ENCODE data around the gene ZCCHC10.
"Not testable (repeated sequence)": the region's sequence is repeated elsewhere in the genome, so short reads cannot be mapped to it uniquely, and the experiment has no call there.

Gene ZCCHC10

GRCh38 chr5:132979367-132979940 is 46.9 kb downstream of the ZCCHC10 start:
- DNase-seq (ENCODE audit: low spot score) = no peak

DNA sequence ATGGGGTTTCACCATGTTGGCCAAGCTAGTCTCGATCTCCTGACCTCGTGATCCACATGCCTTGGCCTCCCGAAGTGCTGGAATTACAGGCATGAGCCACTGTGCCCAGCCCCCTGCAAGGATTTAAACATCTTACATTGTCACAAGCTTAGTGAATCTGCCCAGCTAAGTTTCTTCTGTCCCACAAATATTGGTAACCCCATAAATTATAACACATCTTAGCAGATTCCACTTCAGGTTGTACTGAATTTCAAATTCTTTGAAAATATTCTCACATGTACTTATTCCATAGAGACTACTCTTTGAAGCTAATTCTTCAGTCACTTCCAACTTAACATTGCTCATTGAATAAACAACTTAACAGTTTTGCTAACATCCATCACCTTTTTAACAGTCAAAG is 49.5 kb downstream of the ZCCHC10 start:
- DNase-seq (ENCODE audit: low spot score) = no peak

- not testable (repeated sequence) for DNase-seq (ENCODE audit: low spot score)
Observed at GRCh38 chr5:132972436-132972828, 53.9 kb downstream of the ZCCHC10 start.

GRCh38 chr5:132971483-132972435 is 54.6 kb downstream of the ZCCHC10 start:
- no peak for DNase-seq (ENCODE audit: low spot score)

GRCh38 chr5:132965120-132965519 is 61.2 kb downstream of the ZCCHC10 start:
- no peak for DNase-seq (ENCODE audit: low spot score)

DNA sequence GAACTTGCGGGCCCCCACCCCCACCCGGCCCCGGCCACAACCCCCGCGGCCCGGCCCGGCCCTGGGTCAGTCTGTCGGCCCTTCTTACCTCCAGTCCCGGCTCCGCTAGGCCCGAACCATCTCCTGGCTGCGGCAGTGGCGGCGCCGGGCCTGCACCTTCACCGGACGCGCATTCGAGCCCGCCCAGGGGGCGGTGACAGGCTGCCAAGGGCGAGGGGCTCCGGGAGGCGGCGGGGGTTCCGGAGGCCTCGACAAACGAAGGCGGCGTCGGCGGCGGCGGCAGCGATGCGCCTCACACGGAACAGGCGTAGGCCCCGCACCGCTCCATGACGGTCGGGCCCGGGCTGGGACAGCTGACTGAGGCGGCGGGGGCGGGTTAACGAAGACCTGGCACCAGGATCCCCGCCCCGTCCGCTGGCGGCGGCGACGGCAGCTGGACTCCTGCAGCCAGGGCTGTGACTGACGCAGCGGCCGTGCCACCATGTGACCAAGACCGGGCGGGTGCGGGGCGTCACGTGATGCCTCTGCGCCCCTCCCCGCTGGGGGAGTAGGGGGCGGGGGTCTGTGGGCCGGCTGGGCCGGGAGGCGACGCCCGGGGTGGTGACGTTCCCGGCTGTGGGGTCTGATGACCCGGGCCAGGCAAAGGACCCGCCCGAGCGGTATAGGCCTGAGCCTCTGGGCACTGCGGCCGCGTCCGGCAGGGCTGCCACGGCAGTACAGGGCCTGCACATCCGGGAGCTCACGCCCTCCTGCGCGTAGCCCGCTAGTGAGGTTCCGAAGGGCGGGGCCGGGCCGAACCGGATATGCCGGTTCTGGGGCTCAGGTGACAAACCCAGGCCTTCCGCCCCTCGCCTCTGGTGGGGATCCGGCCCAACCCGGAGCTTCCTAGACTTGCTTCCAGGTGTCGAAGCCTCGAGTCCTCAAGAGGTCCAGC is 62.9 kb downstream of the ZCCHC10 start, which contains the start of gene AFF4:
Gene AFF4 (minus strand): TSS at position 464 of the 934 bp plus-strand sequence. CDS start 26,445 bp downstream, outside the sequence.
- DNase-seq (ENCODE audit: low spot score) = peak; percentile 95

GRCh38 chr5:132962429-132963021 is 63.8 kb downstream of the ZCCHC10 start:
- DNase-seq (ENCODE audit: low spot score) = peak; percentile 54

DNA sequence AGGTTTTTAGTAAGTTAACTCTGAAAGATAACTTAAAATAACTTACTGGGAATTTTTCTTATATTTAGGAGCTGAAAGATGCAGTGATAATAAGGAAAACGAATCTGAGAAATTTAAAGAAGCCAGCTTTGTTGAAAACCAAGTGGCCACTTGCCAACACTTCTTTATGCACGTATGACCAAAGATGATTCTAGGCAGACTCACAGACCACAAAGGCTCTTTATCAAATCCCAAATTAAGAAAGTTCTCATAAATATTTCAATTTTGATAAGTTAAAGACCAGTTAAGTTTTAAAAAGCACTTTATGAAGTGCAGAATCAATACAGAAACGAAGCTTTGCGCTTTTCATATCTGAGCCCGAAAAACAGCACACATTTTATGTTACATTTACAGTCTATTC is 64.5 kb downstream of the ZCCHC10 start:
- no peak for DNase-seq (ENCODE audit: low spot score)

- DNase-seq (ENCODE audit: low spot score) = not testable (repeated sequence)
Observed at GRCh38 chr5:132961123-132961815, 65.1 kb downstream of the ZCCHC10 start.

DNA sequence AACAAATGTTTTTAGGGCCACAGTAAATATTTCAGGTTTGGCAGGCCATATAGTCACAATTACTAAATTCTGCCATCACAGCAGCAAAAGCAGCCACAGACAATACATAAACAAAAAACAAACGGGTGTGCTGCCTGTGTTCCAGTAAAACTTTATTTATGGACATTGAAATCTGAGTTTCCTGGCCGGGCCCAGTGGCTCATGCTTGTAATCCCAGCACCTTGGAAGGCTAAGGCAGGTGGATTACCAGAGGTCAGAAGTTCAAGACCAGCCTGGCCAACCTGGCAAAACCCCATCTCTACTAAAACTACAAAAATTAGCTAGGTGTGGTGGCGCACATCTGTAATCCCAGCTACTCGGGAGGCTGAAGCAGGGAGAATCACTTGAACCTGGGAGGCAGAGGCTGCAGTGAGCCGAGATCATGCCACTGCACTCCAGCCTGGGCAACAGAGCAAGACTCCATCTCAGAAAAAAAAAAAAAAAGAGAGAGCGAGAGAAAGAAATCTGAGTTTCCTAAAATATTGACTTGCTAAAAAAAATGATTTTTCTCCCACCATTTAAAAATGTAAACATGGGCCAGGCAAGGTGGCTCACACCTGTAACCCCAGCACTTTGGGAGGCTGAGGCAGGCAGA is 70.1 kb downstream of the ZCCHC10 start:
- not testable (repeated sequence) for DNase-seq (ENCODE audit: low spot score)

- no peak for DNase-seq (ENCODE audit: low spot score)
Observed at GRCh38 chr5:132953710-132954109, 72.6 kb downstream of the ZCCHC10 start.

- DNase-seq (ENCODE audit: low spot score) = no peak
Observed at GRCh38 chr5:132952829-132953228, 73.5 kb downstream of the ZCCHC10 start.

DNA sequence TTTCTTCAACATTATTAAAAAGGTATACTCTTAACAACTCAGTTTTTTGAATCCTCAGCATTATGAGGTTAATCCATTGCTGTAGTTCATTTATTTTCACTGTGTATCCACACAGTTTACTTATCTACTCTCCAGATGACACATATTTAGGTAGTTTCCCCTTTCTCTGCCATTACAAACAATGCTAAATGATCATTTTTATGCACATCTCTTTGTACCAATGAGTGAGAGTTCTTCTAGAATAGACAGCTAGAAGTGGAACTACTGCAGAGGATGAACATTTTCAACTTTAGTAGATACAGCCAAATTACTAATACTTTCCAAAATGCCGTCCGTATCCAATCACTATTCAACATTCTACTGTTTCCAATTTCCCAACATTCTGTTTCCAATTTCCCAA is 74.5 kb downstream of the ZCCHC10 start:
- no peak for DNase-seq (ENCODE audit: low spot score)

GRCh38 chr5:132949136-132949535 is 77.2 kb downstream of the ZCCHC10 start:
- no peak for DNase-seq (ENCODE audit: low spot score)

- peak; percentile 26 for DNase-seq (ENCODE audit: low spot score)
Observed at GRCh38 chr5:132947671-132948070, 78.7 kb downstream of the ZCCHC10 start.
